MCF 10A (cell line): Measurements from ENCODE around the gene C16orf78. TPM values are rescaled to one million over a fixed set of nuclear protein-coding genes. Genes with fewer than 3 reads are reported as not detected.
"Not testable (repeated sequence)": the region's sequence is repeated elsewhere in the genome, so short reads cannot be mapped to it uniquely, and the experiment has no call there.

Experiments
- BruUV-seq: library from RNA; stranded (reverse); fragments of 400-500 nt; replicated peaks from 2 replicates; lab custom pipeline; 2021; lab: Mats Ljungman, UMichigan
- CTCF ChIA-PET: fragments of 300-600 bp; sonication (Branson Sonifier 250); formaldehyde crosslinking; extraction: SDS; loops from one replicate; lab custom pipeline; 2021; ENCODE audit warnings: antibody characterized with exemption, inconsistent platforms; lab: Yijun Ruan, JAX
- POLR2A ChIA-PET: fragments of 300-600, 350-650 bp; sonication (Branson Sonifier 250); formaldehyde crosslinking; extraction: SDS; loops from one replicate; lab custom pipeline; 2020; ENCODE audit warnings: antibody characterized with exemption, inconsistent platforms; lab: Yijun Ruan, JAX
- DNase-seq: peaks from one replicate; pipeline ENCODE4 v3.0.0-alpha.2; 2018; ENCODE audit not compliant: unreplicated experiment
- H3K27ac Mint-ChIP-seq: one replicate; pipeline ENCODE4 v1.8.0; 2022; ENCODE audit warnings: mild to moderate bottlenecking, low read depth, mixed read lengths; ENCODE audit not compliant: unreplicated experiment
- H3K27me3 Mint-ChIP-seq: one replicate; pipeline ENCODE4 v1.8.0; 2022; ENCODE audit warnings: mixed read lengths; ENCODE audit not compliant: insufficient read depth, unreplicated experiment
- H3K36me3 Mint-ChIP-seq: one replicate; pipeline ENCODE4 v1.8.0; 2022; ENCODE audit warnings: mild to moderate bottlenecking, moderate library complexity, mixed read lengths; ENCODE audit not compliant: insufficient read depth, unreplicated experiment
- H3K4me1 Mint-ChIP-seq: one replicate; pipeline ENCODE4 v1.8.0; 2022; ENCODE audit warnings: mixed read lengths; ENCODE audit not compliant: insufficient read depth, unreplicated experiment
- H3K4me3 Mint-ChIP-seq: one replicate; pipeline ENCODE4 v1.8.0; 2022; ENCODE audit warnings: mild to moderate bottlenecking, moderate library complexity, mixed read lengths; ENCODE audit not compliant: unreplicated experiment
- H3K9me3 Mint-ChIP-seq: one replicate; pipeline ENCODE4 v1.8.0; 2022; ENCODE audit warnings: mixed read lengths; ENCODE audit not compliant: unreplicated experiment
- CTCF ChIP-seq: fragments of 200-600 bp; IDR thresholded peaks from one replicate; pipeline ENCODE4 v1.8.0; 2022; ENCODE audit warnings: antibody characterized with exemption, mild to moderate bottlenecking; ENCODE audit not compliant: unreplicated experiment
- intact Hi-C: fragments of 100-400 bp; cut with micrococcal nuclease; formaldehyde crosslinking; loops from 2 replicates; pipeline ENCODE4 v1.14.1; 2022
- total RNA-seq: library from RNA; stranded (reverse); gene quantifications from 2 replicates; pipeline ENCODE4 v1.2.3, GENCODE V29; 2022

Gene C16orf78
- total RNA-seq, 1 experiment from 2014 or later: not detected

GRCh38 chr16:49355933-49356665, 17.5 kb upstream of the C16orf78 start:
- peaks cover 6% of the 10 kb centered on the region for H3K36me3 Mint-ChIP-seq
- no peaks in the 10 kb centered on the region for H3K9me3 Mint-ChIP-seq
- H3K27ac Mint-ChIP-seq: no peak overlapping the region
- ChIA-PET POLR2A (interaction anchor here (0.7 kb wide), 1 partner anchor 100 kb away, joined by 3 read pairs; no protein-coding TSS in a partner anchor), CTCF (interaction anchor here (0.6 to 1.8 kb wide), 5 partner anchors 14 to 670 kb away, joined by 3 to 8 read pairs (median 4); no protein-coding TSS in a partner anchor)
- no TSS peak for BruUV-seq
- H3K4me1 Mint-ChIP-seq: no peaks in the 10 kb centered on the region
- no peak for DNase-seq
- TF ChIP-seq CTCF: no peak
- H3K4me3 Mint-ChIP-seq: no peak overlapping the region
- intact Hi-C loops: no loop called here
- peaks cover 52% of the 10 kb centered on the region for H3K27me3 Mint-ChIP-seq

- intact Hi-C loops: no loop called here
- no peak for TF ChIP-seq CTCF
- Mint-ChIP-seq H3K36me3 (peaks cover 6% of the 10 kb centered on the region), H3K27me3 (peaks cover 52% of the 10 kb centered on the region), H3K9me3 (no peaks in the 10 kb centered on the region), H3K27ac (no peak overlapping the region), H3K4me1 (no peaks in the 10 kb centered on the region), H3K4me3 (no peak overlapping the region)
- ChIA-PET POLR2A (interaction anchor here (0.5 kb wide), 1 partner anchor 383 kb away, joined by 3 read pairs; no protein-coding TSS in a partner anchor), CTCF (interaction anchor here (0.7 to 1.3 kb wide), 4 partner anchors 14 to 671 kb away, joined by 3 to 5 read pairs (median 4); no protein-coding TSS in a partner anchor)
- no peak for DNase-seq
- BruUV-seq: no TSS peak
These were observed 16.7 kb upstream of the C16orf78 start for GRCh38 chr16:49356728-49357488.

GRCh38 chr16:49359591-49359990, 14.0 kb upstream of the C16orf78 start:
- H3K27me3 Mint-ChIP-seq: peaks cover 37% of the 10 kb centered on the region
- DNase-seq: no peak
- ChIA-PET CTCF (interaction anchor here (0.5 to 2.0 kb wide), 3 partner anchors 10 to 27 kb away, joined by 3 to 7 read pairs (median 3); no protein-coding TSS in a partner anchor), POLR2A (no interaction called here)
- no peak overlapping the region for H3K27ac Mint-ChIP-seq
- no peak overlapping the region for H3K4me3 Mint-ChIP-seq
- no TSS peak for BruUV-seq
- H3K4me1 Mint-ChIP-seq: no peaks in the 10 kb centered on the region
- H3K9me3 Mint-ChIP-seq: no peaks in the 10 kb centered on the region
- no peak for TF ChIP-seq CTCF
- peaks cover 1% of the 10 kb centered on the region for H3K36me3 Mint-ChIP-seq
- intact Hi-C loops: no loop called here

- H3K27me3 Mint-ChIP-seq: peaks cover 32% of the 10 kb centered on the region
- H3K27ac Mint-ChIP-seq, DNase-seq, H3K4me1 Mint-ChIP-seq, intact Hi-C loops, H3K9me3 Mint-ChIP-seq, BruUV-seq, H3K4me3 Mint-ChIP-seq, H3K36me3 Mint-ChIP-seq: not testable (repeated sequence)
- POLR2A ChIA-PET: interaction anchor here (0.9 kb wide), 1 partner anchor 572 kb away, joined by 3 read pairs; no protein-coding TSS in a partner anchor
- CTCF ChIA-PET: interaction anchor here (0.6 to 1.5 kb wide), 2 partner anchors 12 to 46 kb away, joined by 3 to 10 read pairs; no protein-coding TSS in a partner anchor
These were observed 11.9 kb upstream of the C16orf78 start for GRCh38 chr16:49361731-49362130.
